ENCODE data around the gene MRS2. TPM values are rescaled to one million over a fixed set of nuclear protein-coding genes. Genes with fewer than 3 reads are reported as not detected.
A peak's percentile ranks its signal among the peaks of the same experiment; 100 is the strongest.
"Not testable (repeated sequence)": the region's sequence is repeated elsewhere in the genome, so short reads cannot be mapped to it uniquely, and the experiment has no call there.

The MRS2 gene
- total RNA-seq, 1 donor from 2014 or later, result 27.5 TPM

GRCh38 chr6:24396824-24397223 lies 5.9 kb upstream of the MRS2 start:
- peaks cover 17% of the 10 kb centered on the region for H3K9me3 Mint-ChIP-seq
- peaks cover 2% of the 10 kb centered on the region for H3K27me3 Mint-ChIP-seq (ENCODE audit: low read depth)
- no peak for TF ChIP-seq CTCF (IDR thresholded peaks at IDR 0.05; ENCODE audit: unreplicated experiment)
- DNase-seq (ENCODE audit: low spot score in 2 of 2, unreplicated experiment in 2 of 2), result no peak
- H3K27ac Mint-ChIP-seq, result no peak overlapping the region
- no peak overlapping the region for H3K4me3 Mint-ChIP-seq
- no peaks in the 10 kb centered on the region for H3K36me3 Mint-ChIP-seq
- peaks cover 23% of the 10 kb centered on the region for H3K4me1 Mint-ChIP-seq

- no peak overlapping the region for H3K4me3 Mint-ChIP-seq
- peaks cover 17% of the 10 kb centered on the region for H3K9me3 Mint-ChIP-seq
- H3K36me3 Mint-ChIP-seq, result no peaks in the 10 kb centered on the region
- H3K27ac Mint-ChIP-seq, result no peak overlapping the region
- H3K4me1 Mint-ChIP-seq, result peaks cover 31% of the 10 kb centered on the region
- no peak for TF ChIP-seq CTCF (IDR thresholded peaks at IDR 0.05; ENCODE audit: unreplicated experiment)
- peaks cover 2% of the 10 kb centered on the region for H3K27me3 Mint-ChIP-seq (ENCODE audit: low read depth)
- DNase-seq (ENCODE audit: low spot score in 2 of 2, unreplicated experiment in 2 of 2), result no peak
Measured at GRCh38 chr6:24397631-24398030, 5.1 kb upstream of the MRS2 start.

GRCh38 chr6:24400045-24401039 lies 2.4 kb upstream of the MRS2 start:
- H3K27me3 Mint-ChIP-seq (ENCODE audit: low read depth); DNase-seq (ENCODE audit: low spot score in 2 of 2, unreplicated experiment in 2 of 2); H3K36me3 Mint-ChIP-seq: not testable (repeated sequence)
- Mint-ChIP-seq H3K4me1 (peaks cover 48% of the 10 kb centered on the region), H3K9me3 (peaks cover 17% of the 10 kb centered on the region), H3K27ac (peak overlapping the region; percentile 77), H3K4me3 (peak overlapping the region; percentile 38)

- DNase-seq (ENCODE audit: low spot score in 2 of 2, unreplicated experiment in 2 of 2), result no peak
- peaks cover 7% of the 10 kb centered on the region for H3K36me3 Mint-ChIP-seq
- peaks cover 2% of the 10 kb centered on the region for H3K27me3 Mint-ChIP-seq (ENCODE audit: low read depth)
- peak overlapping the region; percentile 43 for H3K27ac Mint-ChIP-seq
- H3K4me1 Mint-ChIP-seq, result peaks cover 48% of the 10 kb centered on the region
- peaks cover 13% of the 10 kb centered on the region for H3K9me3 Mint-ChIP-seq
- H3K4me3 Mint-ChIP-seq, result peak overlapping the region; percentile 87
- no peak for TF ChIP-seq CTCF (IDR thresholded peaks at IDR 0.05; ENCODE audit: unreplicated experiment)
Measured at GRCh38 chr6:24401458-24401857, 1.3 kb upstream of the MRS2 start.

- DNase-seq (ENCODE audit: low spot score in 2 of 2, unreplicated experiment in 2 of 2), result no peak
- no peaks in the 10 kb centered on the region for H3K9me3 Mint-ChIP-seq
- peak overlapping the region; percentile 77 for H3K27ac Mint-ChIP-seq
- H3K27me3 Mint-ChIP-seq (ENCODE audit: low read depth), result peaks cover 2% of the 10 kb centered on the region
- TF ChIP-seq CTCF (IDR thresholded peaks at IDR 0.05; ENCODE audit: unreplicated experiment), result no peak
- H3K4me1 Mint-ChIP-seq, result peaks cover 48% of the 10 kb centered on the region
- peaks cover 8% of the 10 kb centered on the region for H3K36me3 Mint-ChIP-seq
- peak overlapping the region; percentile 87 for H3K4me3 Mint-ChIP-seq
Measured at GRCh38 chr6:24403501-24403824, 727 bp downstream of the MRS2 start.

GRCh38 chr6:24405262-24405661 lies 2.5 kb downstream of the MRS2 start:
- no peak overlapping the region for H3K27ac Mint-ChIP-seq

More at GRCh38 chr6:24405262-24405661, 2.5 kb downstream of the MRS2 start:
- no peak for TF ChIP-seq CTCF (IDR thresholded peaks at IDR 0.05; ENCODE audit: unreplicated experiment)
- Mint-ChIP-seq H3K27me3 (ENCODE audit: low read depth) (no peaks in the 10 kb centered on the region), H3K9me3 (no peaks in the 10 kb centered on the region), H3K4me1 (peaks cover 38% of the 10 kb centered on the region), H3K4me3 (no peak overlapping the region), H3K36me3 (peaks cover 19% of the 10 kb centered on the region)
- no peak for DNase-seq (ENCODE audit: low spot score in 2 of 2, unreplicated experiment in 2 of 2)

Measured in mesothelial cell of epicardium (in vitro differentiated cells).